ENCODE results near the gene RASGRF2. TPM values are rescaled to one million over a fixed set of nuclear protein-coding genes. Genes with fewer than 3 reads are reported as not detected.
A peak's percentile ranks its signal among the peaks of the same experiment; 100 is the strongest.

Gene RASGRF2
- total and polyA plus RNA-seq, 2 of the 13 experiments (the other 11 are each of a cell fraction or from before 2014, with no cell fraction given), result 23.6 to 29.0 TPM

- TF ChIP-seq ZSCAN25 (CRISPR knock-in tag; IDR thresholded peaks at IDR 0.05), result peak; percentile 99
- peak; percentile 83 for TF ChIP-seq ZBTB7B (CRISPR knock-in tag; IDR thresholded peaks at IDR 0.05)
- TF ChIP-seq SIN3B (IDR thresholded peaks at IDR 0.05; ENCODE audit: low read length), result no peak
- 0 out of 2 replicates have a peak, but pooled peaks have one; percentile 13 for TF ChIP-seq THRA (CRISPR knock-in tag; IDR thresholded peaks at IDR 0.05; ENCODE audit: borderline replicate concordance)
- peak; percentile 82 for TF ChIP-seq MAX (IDR thresholded peaks at IDR 0.05)
- peak; percentile 29; the same call in 1 of the 2 replicates for TF ChIP-seq SIN3A (IDR thresholded peaks at IDR 0.05; ENCODE audit: borderline replicate concordance, low read depth, low read length)
- peak; percentile 51 for TF ChIP-seq ZNF788 (CRISPR knock-in tag; IDR thresholded peaks at IDR 0.05; ENCODE audit: borderline replicate concordance)
- TF ChIP-seq ZNF768 (CRISPR knock-in tag; IDR thresholded peaks at IDR 0.05), result peak; percentile 49; the same call in 1 of the 2 replicates
- no peak for TF ChIP-seq MED13 (CRISPR knock-in tag; IDR thresholded peaks at IDR 0.05)
- TF ChIP-seq ZNF747 (CRISPR knock-in tag; IDR thresholded peaks at IDR 0.05; ENCODE audit: borderline replicate concordance), result 0 out of 2 replicates have a peak, but pooled peaks have one; percentile 24
- 0 out of 2 replicates have a peak, but pooled peaks have one; percentile 61 for TF ChIP-seq ZNF414 (CRISPR knock-in tag; IDR thresholded peaks at IDR 0.05)
- no peak for TF ChIP-seq RXRB (CRISPR knock-in tag; IDR thresholded peaks at IDR 0.05; ENCODE audit: borderline replicate concordance)
- 0 out of 2 replicates have a peak, but pooled peaks have one; percentile 56 for TF ChIP-seq ZNF83 (CRISPR knock-in tag; IDR thresholded peaks at IDR 0.05; ENCODE audit: borderline replicate concordance)
- TF ChIP-seq ZBTB7A (CRISPR knock-in tag; IDR thresholded peaks at IDR 0.05), result peak; percentile 19; the same call in 1 of the 2 replicates
- no peak for TF ChIP-seq TCF7L2 (IDR thresholded peaks at IDR 0.05; ENCODE audit: low read depth, low read length)
- peak; percentile 54; the same call in 1 of the 2 replicates for TF ChIP-seq ESRRA (CRISPR knock-in tag; IDR thresholded peaks at IDR 0.05; ENCODE audit: low read depth)
- TF ChIP-seq ZFX (CRISPR knock-in tag; IDR thresholded peaks at IDR 0.05; ENCODE audit: low read depth), result peak; percentile 85
- TF ChIP-seq ZBTB46 (CRISPR knock-in tag; IDR thresholded peaks at IDR 0.05; ENCODE audit: borderline replicate concordance), result no peak
- peak; percentile 79; the same call in 1 of the 2 replicates for TF ChIP-seq SNAPC4 (CRISPR knock-in tag; IDR thresholded peaks at IDR 0.05)
Observed at GRCh38 chr5:80960531-80961375, 590 bp downstream of the RASGRF2 start (continued).

Data from HepG2 (cell line).